Neural cell (in vitro differentiated cells): Measurements from ENCODE around the gene CASTOR1.

ENCODE experiments used
- CTCF ChIP-seq: fragments of 450-650 bp; IDR thresholded peaks from 2 replicates; pipeline ENCODE4 v1.5.1; 2014; ENCODE audit warnings: antibody characterized with exemption, mild to moderate bottlenecking, moderate library complexity; ENCODE audit not compliant: poor library complexity, severe bottlenecking
- EP300 ChIP-seq: fragments of 450-650 bp; conservative IDR thresholded peaks from 2 replicates; pipeline ENCODE4 v1.6.1; 2014; ENCODE audit warnings: antibody characterized with exemption, mild to moderate bottlenecking, moderate library complexity; ENCODE audit not compliant: poor library complexity, severe bottlenecking
- EZH2 ChIP-seq: fragments of 200-600, 300-800 bp; shearing (Covaris generic), sonication (generic); IDR thresholded peaks from 2 replicates; pipeline ENCODE4 v1.6.1; 2014; ENCODE audit warnings: antibody characterized with exemption, low read length, borderline replicate concordance, mild to moderate bottlenecking; ENCODE audit not compliant: insufficient read depth, poor library complexity, severe bottlenecking
- MXI1 ChIP-seq: fragments of 450-650 bp; conservative IDR thresholded peaks from 2 replicates; pipeline ENCODE4 v1.6.1; 2014; ENCODE audit warnings: antibody characterized with exemption, mild to moderate bottlenecking; ENCODE audit not compliant: poor library complexity, severe bottlenecking
- POLR2AphosphoS5 ChIP-seq: IDR thresholded peaks from 2 replicates; pipeline ENCODE4 v1.6.1; 2012
- RAD21 ChIP-seq: fragments of 450-650 bp; conservative IDR thresholded peaks from 2 replicates; pipeline ENCODE4 v1.6.1; 2014; ENCODE audit warnings: antibody characterized with exemption, mild to moderate bottlenecking, moderate library complexity
- SMC3 ChIP-seq: fragments of 450-650 bp; conservative IDR thresholded peaks from 2 replicates; pipeline ENCODE4 v1.6.1; 2014; ENCODE audit warnings: antibody characterized with exemption, mild to moderate bottlenecking, moderate library complexity; ENCODE audit not compliant: poor library complexity
- TAF1 ChIP-seq: IDR thresholded peaks from 2 replicates; pipeline ENCODE4 v1.6.1; 2012; ENCODE audit warnings: low read depth
- TF ChIP-seq, protein P1 (sequence below): IDR thresholded peaks from 2 replicates; pipeline ENCODE4 v1.6.1; 2012; ENCODE audit warnings: borderline replicate concordance

DNA sequence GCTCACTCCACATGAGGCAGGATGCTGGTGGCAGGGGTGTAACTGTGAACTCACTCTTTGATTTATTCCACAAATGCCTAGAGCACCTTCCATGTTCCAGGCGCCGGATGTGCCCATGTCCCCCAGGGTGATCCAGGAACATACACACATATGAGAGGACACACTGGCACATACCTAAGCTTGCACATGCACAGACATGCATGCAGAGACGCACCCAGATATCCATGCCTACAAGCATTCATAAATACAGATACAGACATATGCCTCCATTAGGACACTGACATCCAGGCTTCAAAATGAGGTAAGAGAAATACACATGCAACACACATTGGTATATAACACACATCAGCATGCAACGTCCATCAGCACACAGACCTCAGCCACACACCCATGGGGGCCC is 27.2 kb downstream of the CASTOR1 start:
- TF ChIP-seq POLR2AphosphoS5 (no peak), CTCF (no peak), SMC3 (no peak), EP300 (no peak), EZH2 (no peak), MXI1 (no peak), RAD21 (no peak), TAF1 (no peak)
- TF ChIP-seq, protein P1, sequence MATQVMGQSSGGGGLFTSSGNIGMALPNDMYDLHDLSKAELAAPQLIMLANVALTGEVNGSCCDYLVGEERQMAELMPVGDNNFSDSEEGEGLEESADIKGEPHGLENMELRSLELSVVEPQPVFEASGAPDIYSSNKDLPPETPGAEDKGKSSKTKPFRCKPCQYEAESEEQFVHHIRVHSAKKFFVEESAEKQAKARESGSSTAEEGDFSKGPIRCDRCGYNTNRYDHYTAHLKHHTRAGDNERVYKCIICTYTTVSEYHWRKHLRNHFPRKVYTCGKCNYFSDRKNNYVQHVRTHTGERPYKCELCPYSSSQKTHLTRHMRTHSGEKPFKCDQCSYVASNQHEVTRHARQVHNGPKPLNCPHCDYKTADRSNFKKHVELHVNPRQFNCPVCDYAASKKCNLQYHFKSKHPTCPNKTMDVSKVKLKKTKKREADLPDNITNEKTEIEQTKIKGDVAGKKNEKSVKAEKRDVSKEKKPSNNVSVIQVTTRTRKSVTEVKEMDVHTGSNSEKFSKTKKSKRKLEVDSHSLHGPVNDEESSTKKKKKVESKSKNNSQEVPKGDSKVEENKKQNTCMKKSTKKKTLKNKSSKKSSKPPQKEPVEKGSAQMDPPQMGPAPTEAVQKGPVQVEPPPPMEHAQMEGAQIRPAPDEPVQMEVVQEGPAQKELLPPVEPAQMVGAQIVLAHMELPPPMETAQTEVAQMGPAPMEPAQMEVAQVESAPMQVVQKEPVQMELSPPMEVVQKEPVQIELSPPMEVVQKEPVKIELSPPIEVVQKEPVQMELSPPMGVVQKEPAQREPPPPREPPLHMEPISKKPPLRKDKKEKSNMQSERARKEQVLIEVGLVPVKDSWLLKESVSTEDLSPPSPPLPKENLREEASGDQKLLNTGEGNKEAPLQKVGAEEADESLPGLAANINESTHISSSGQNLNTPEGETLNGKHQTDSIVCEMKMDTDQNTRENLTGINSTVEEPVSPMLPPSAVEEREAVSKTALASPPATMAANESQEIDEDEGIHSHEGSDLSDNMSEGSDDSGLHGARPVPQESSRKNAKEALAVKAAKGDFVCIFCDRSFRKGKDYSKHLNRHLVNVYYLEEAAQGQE: no peak
